ENCODE results near the gene C1orf53.

Gene C1orf53

GRCh38 chr1:197911111-197911856, 8.9 kb downstream of the C1orf53 start:
- no peak for DNase-seq (ENCODE audit: low read depth)
- in situ Hi-C loops (cut with HindIII; ENCODE audit: low sequenced_read_pairs): no loop called here
- no peak overlapping the region for H3K4me3 ChIP-seq (ENCODE audit: low read depth, low read length)
- TF ChIP-seq CTCF (IDR thresholded peaks at IDR 0.05; ENCODE audit: low read depth, low read length, missing control alignments): no peak

GRCh38 chr1:197911857-197912696, 9.6 kb downstream of the C1orf53 start:
- DNase-seq (ENCODE audit: low read depth): no peak
- H3K4me3 ChIP-seq (ENCODE audit: low read depth, low read length): no peak overlapping the region
- no peak for TF ChIP-seq CTCF (IDR thresholded peaks at IDR 0.05; ENCODE audit: low read depth, low read length, missing control alignments)
- in situ Hi-C loops (cut with HindIII; ENCODE audit: low sequenced_read_pairs): no loop called here

- H3K4me3 ChIP-seq (ENCODE audit: low read depth, low read length): no peak overlapping the region
- no peak for TF ChIP-seq CTCF (IDR thresholded peaks at IDR 0.05; ENCODE audit: low read depth, low read length, missing control alignments)
- no peak for DNase-seq (ENCODE audit: low read depth)
- in situ Hi-C loops (cut with HindIII; ENCODE audit: low sequenced_read_pairs): no loop called here
Observed at GRCh38 chr1:197912739-197913494, 10.5 kb downstream of the C1orf53 start.

- H3K4me3 ChIP-seq (ENCODE audit: low read depth, low read length): no peak overlapping the region
- in situ Hi-C loops (cut with HindIII; ENCODE audit: low sequenced_read_pairs): no loop called here
- no peak for DNase-seq (ENCODE audit: low read depth)
- TF ChIP-seq CTCF (IDR thresholded peaks at IDR 0.05; ENCODE audit: low read depth, low read length, missing control alignments): no peak
Observed at GRCh38 chr1:197913495-197914276, 11.3 kb downstream of the C1orf53 start.

GRCh38 chr1:197914510-197914909, 12.1 kb downstream of the C1orf53 start:
- TF ChIP-seq CTCF (IDR thresholded peaks at IDR 0.05; ENCODE audit: low read depth, low read length, missing control alignments): no peak
- H3K4me3 ChIP-seq (ENCODE audit: low read depth, low read length): no peak overlapping the region
- no peak for DNase-seq (ENCODE audit: low read depth)
- in situ Hi-C loops (cut with HindIII; ENCODE audit: low sequenced_read_pairs): no loop called here

All from astrocyte of the cerebellum (primary cell).